HG03354 (cell line): Measurements from ENCODE around the gene UBA52.

Experiments
- ATAC-seq: cut with Tn5 transposase; IDR thresholded peaks from one replicate; pipeline ENCODE4 v1.9.1; 2021; ENCODE audit warnings: mild to moderate bottlenecking; ENCODE audit not compliant: unreplicated experiment, poor library complexity, severe bottlenecking

Gene UBA52

DNA sequence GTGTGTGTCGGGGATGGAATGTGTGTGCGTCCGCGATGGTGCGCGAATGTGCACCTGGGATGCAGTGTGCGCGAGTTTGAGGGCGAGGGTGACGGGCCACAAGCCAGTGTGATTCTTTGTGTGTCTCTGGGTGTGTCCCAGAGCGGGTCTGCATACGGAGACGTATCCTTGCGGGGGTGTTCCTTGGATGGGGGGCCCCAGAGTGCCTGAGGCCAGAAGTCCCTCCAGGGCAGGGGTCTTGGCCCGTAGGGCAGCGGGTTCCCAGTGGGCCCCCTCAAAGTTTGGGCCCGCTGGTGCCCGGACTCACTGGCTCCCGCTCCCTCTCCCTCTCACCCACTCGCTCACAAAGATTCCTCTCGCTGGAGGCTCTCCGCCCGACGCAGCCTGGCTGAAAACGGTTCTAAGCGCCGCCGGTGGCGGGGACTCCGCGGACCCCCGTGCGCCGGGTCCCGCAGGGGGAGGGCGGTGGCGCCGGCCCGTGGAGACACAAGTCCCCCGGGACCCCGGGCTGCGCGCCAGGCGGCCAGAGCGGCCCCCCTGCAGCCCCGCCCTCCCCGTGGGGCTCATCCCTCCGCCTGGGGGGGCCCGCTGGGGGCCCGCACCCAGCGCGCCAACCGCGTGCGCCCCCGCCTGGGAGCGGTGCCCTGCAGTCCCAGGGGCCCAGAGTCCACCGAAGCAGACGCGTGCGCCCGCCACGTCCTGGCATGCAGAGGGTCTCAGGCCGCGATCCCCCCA lies 34.1 kb downstream of the UBA52 start:
- ATAC-seq: no peak

DNA sequence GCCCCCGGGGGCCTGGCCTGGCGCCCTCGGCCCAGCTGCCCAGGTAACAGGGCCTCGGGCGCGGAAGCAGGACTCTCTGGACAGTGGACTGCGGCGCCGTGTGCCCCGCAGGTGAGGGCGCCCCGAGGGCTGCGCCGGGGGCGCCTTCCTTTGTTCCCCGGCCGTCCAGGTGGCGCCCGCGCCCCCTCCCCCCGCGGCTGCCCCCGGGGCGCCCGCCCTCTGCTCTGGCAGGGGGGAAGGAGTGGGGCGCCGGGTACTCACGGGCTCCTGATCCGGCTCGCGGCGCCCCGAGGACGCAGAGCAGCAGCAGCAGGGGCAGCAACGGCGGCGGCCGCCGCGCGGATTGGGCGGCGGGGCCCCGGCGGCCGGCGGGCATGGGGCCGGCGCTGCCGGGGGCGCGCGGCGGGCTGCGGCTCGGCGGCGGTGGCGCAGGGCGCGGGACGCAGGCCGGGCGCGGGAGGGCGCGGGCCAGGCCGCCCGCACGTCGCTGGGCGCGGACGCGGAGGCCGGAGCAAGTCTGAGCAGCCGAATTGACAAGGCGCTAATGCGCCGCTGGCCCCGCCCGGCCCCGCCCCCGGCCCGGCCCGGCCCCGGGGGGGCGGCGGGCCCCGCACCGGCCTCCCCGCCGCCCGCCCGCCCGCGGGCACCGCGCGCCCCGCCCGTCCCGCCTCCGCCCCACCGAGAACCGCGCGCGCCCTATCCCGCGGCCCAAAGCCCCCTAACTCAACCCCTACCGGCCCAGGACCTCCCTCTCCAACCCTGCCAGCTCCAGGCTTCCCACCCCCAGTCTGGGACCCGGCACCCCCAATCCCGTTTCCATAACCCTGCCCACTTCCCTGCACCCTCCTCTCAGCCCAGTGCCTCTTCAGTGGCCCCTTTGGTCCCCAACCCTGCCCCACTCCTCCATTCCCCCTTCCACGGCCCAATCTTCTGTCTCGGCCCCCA lies 34.9 kb downstream of the UBA52 start, which contains the start of gene CRLF1:
Gene CRLF1 (minus strand): TSS at position 519 of the 945 bp plus-strand sequence. CDS start 143 bp downstream, at position 376.
- no peak for ATAC-seq

- no peak for ATAC-seq
Measured at GRCh38 chr19:18607226-18608101, 35.8 kb downstream of the UBA52 start.

- no peak for ATAC-seq
Measured at GRCh38 chr19:18608102-18608804, 36.6 kb downstream of the UBA52 start.

DNA sequence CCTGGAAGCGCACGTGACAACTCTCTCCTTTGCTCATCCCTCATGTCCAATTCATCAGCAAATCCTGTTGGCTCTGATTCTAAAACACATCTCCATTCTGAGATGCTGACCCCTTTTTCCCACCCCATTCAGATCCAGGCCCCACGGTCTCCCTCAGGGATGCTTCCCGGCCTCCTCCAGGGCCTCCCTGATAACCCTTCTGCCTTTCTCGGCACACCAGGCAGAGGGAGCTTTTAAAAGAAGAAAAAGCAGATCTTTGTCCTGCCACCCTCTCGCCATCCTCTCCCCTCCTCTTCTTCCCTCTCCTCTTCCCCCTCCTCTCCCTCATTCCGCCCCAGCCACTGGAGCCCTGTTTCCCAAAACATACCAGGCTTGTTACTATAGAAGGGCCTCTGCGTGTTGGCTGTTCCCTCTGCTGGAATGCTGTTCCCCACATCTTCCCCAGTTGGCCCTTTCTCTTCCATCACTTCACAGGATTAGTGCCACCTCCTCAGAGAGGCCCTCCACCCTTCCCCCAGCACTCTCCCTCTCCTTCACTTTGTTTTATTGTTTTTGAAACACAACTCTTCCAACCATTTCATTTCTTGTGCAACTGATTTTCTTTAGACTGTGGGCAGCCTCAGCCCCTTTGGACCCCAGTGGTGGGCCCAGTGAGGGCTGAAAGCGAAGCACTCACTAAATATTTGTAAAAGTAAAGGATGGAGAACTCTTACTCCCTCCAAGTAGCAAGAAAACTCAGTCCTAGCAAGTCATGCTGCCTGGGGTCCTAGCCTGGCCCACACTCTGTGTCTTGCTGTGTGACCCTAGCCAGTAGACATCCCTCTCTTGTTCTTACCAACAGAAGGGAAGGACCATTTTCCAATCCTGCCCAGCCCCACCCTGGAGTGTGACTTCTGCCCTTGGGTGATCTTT lies 37.4 kb downstream of the UBA52 start:
- no peak for ATAC-seq

- ATAC-seq: no peak
Measured at GRCh38 chr19:18609717-18610051, 38.0 kb downstream of the UBA52 start.

DNA sequence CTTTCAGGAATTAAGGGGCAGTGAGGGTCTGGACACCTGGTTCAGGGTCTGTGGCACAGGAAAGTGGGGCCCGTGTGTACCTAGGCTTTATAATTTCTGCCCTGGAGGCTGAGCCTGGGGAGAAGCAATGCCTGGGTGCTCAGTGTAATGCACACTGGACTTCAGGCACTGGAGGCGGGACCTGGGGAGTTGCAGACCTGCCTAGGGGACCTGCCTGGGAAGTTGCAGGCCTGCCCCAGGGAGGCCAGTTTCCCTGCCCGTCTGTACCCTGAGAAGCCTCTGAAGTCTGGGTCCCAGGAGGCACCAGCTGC lies 38.5 kb downstream of the UBA52 start:
- ATAC-seq: no peak

GRCh38 chr19:18610556-18611326 lies 39.1 kb downstream of the UBA52 start:
- no peak for ATAC-seq

GRCh38 chr19:18611327-18612050 lies 39.8 kb downstream of the UBA52 start:
- ATAC-seq: no peak

GRCh38 chr19:18612051-18612771 lies 40.6 kb downstream of the UBA52 start:
- ATAC-seq: no peak

DNA sequence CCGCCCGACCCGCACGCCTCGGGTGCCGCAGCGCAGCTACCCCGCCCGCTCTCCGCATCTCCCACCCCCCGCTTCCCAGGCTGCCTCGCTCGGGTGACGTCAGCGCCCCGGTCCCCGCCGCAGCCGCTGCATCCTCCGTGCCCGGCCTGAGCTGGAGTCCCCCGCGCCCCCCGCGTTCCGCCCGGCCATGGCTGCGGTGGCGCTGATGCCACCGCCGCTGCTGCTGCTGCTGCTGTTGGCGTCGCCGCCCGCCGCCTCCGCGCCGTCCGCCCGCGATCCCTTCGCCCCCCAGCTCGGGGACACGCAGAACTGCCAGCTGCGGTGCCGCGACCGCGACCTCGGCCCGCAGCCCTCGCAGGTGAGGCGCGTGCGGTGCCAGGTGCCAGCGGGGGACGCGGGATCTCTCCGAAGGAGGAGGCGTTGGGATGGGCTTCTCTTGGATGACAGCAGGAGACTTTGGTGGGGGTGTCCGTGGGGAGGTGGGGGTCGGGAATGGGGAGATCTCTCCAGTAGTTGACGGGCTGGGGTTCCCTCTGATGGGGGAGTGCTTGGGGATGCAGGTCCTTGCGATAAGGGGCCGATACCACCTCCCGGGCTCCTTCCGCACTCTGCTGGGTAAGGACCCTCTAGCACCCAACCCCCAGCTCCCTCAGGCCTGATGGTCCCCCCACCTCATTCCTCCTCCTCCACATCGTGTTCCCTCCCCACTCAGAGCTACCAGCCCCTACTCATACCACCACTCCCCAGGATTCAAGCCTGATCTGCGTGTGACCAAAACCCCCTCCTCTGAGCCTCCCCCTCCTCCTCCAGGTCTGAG lies 41.3 kb downstream of the UBA52 start, which contains the start of gene TMEM59L:
Gene TMEM59L (plus strand): TSS at position 99 of the 817 bp plus-strand sequence. CDS start 89 bp downstream, at position 188.
- ATAC-seq: no peak

DNA sequence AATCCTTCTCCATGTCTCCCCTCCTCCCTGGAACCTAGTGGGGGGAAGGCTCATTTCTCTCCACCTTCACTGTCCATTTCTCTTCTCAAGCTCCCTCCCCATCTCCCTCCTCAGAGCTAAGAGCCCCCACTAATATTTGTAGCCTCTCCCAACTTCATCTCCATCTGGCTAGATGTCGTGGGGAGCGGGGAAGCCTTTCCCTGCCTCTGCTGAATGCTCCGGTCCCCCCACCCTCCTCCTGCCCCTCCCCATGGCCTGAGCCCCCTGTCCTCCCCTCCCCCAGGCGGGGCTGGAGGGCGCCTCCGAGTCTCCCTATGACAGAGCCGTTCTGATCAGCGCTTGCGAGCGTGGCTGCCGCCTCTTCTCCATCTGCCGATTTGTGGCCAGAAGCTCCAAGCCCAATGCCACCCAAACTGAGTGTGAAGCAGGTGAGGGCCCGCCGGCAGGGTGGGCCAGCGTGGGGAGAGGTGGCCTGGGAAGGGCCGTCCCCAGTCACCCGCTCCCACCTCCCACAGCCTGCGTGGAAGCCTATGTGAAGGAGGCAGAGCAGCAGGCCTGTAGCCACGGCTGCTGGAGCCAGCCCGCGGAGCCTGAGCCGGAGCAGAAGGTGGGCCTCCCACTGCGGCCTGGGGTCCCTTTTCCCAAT lies 42.1 kb downstream of the UBA52 start:
- ATAC-seq: no peak

DNA sequence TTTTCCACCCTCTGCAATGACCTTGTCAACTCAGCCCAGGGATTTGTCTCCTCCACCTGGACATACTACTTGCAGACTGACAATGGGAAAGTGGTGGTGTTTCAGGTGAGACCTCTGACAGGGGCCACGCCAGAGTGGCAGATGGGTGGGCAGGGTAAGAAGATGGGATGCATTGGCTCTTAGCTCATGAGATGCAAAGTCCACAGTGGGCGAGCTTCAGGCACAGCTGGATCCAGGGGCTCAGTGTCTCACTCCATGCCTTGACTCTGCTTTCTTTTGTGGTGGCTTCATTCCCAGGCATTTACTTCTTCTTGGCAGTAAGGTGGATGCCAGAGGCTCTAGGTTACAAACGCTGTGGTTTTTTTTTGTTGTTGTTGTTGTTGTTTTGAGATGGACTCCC lies 44.4 kb downstream of the UBA52 start:
- no peak for ATAC-seq

GRCh38 chr19:18617562-18617961 lies 45.9 kb downstream of the UBA52 start:
- ATAC-seq: no peak

DNA sequence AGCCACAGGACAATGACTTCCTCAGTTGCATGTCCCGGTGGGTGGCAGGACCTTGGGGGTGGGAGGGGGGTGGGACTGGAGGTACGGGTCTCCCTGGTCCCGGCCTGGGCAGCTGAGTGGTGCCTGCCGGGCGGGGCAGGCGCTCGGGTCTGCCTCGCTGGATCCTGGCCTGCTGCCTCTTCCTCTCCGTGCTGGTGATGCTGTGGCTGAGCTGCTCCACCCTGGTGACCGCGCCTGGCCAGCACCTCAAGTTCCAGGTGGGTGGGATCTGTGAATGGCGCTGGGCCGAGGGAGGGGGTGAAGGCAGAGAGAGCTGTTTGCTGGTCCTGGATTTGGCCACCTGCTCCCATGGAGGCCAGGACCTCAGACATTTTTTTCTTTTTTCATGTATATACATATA lies 46.6 kb downstream of the UBA52 start:
- no peak for ATAC-seq
